Mesenchymal stem cell (in vitro differentiated cells and primary cell): ENCODE measurements around the gene NUP98.
A peak's percentile ranks its signal among the peaks of the same experiment; 100 is the strongest.

Experiments used
- DNase-seq: peaks from one replicate; pipeline ENCODE4 v3.0.0-alpha.2; 2013
- H2AFZ ChIP-seq: one replicate; pipeline ENCODE4 v1.6.1; 2013; ENCODE audit warnings: low read depth, mild to moderate bottlenecking, control low read depth, inconsistent platforms, low read length, moderate library complexity
- H2AK5ac ChIP-seq: 2 replicates; pipeline ENCODE4 v1.6.1; 2013; ENCODE audit warnings: low read length, moderate library complexity, mild to moderate bottlenecking, inconsistent platforms; ENCODE audit not compliant: severe bottlenecking
- H2BK120ac ChIP-seq: one replicate; pipeline ENCODE4 v1.6.1; 2013; ENCODE audit warnings: low read depth, mild to moderate bottlenecking, inconsistent platforms, low read length, moderate library complexity
- H2BK12ac ChIP-seq, 2 experiments: one replicate each; pipeline ENCODE4 v1.6.1; 2013; ENCODE audit warnings: inconsistent platforms in 2 of 2, low read length in 2 of 2, mild to moderate bottlenecking in 2 of 2, moderate library complexity in 2 of 2, control low read depth in 1 of 2
- H2BK15ac ChIP-seq: one replicate; pipeline ENCODE4 v1.6.1; 2013; ENCODE audit warnings: mild to moderate bottlenecking, low read depth, inconsistent platforms; ENCODE audit not compliant: poor library complexity, severe bottlenecking
- H2BK5ac ChIP-seq: 2 replicates; pipeline ENCODE4 v1.6.1; 2013; ENCODE audit warnings: low read depth, mild to moderate bottlenecking, low read length, control low read depth, inconsistent platforms; ENCODE audit not compliant: poor library complexity, severe bottlenecking
- H3K14ac ChIP-seq, 2 experiments: one replicate each; pipeline ENCODE4 v1.6.1; 2013; ENCODE audit warnings: inconsistent platforms in 2 of 2, low read length in 2 of 2, control low read depth in 1 of 2, mild to moderate bottlenecking in 1 of 2, moderate library complexity in 1 of 2
- H3K18ac ChIP-seq, 2 experiments: one replicate each; pipeline ENCODE4 v1.6.1; 2013; ENCODE audit warnings: inconsistent platforms in 2 of 2, low read length in 2 of 2, control low read depth in 1 of 2, low read depth in 1 of 2, mild to moderate bottlenecking in 1 of 2
- H3K23ac ChIP-seq, 2 experiments: one replicate each; pipeline ENCODE4 v1.6.1; 2013; ENCODE audit warnings: inconsistent platforms in 2 of 2, low read length in 2 of 2, mild to moderate bottlenecking in 2 of 2, moderate library complexity in 2 of 2, control low read depth in 1 of 2
- H3K27ac ChIP-seq: 2 replicates; pipeline ENCODE4 v1.5.1; 2013; ENCODE audit warnings: mild to moderate bottlenecking, moderate library complexity, low read length, control low read depth, inconsistent platforms; ENCODE audit not compliant: poor library complexity, severe bottlenecking
- H3K27me3 ChIP-seq, 2 experiments: 2 replicates each; pipeline versions ENCODE4 v1.6.1 to v1.7.0; 2013; ENCODE audit warnings: low read length in 2 of 2, mild to moderate bottlenecking in 2 of 2, moderate library complexity in 2 of 2, control low read depth in 1 of 2, inconsistent platforms in 1 of 2; ENCODE audit not compliant: control insufficient read depth in 1 of 2, insufficient read depth in 1 of 2
- H3K36me3 ChIP-seq, 2 experiments: 2 replicates each; pipeline versions ENCODE4 v1.6.1 to v1.7.0; 2013; ENCODE audit warnings: low read length in 2 of 2, control low read depth in 1 of 2, inconsistent platforms in 1 of 2, low read depth in 1 of 2, mild to moderate bottlenecking in 1 of 2; ENCODE audit not compliant: insufficient read depth in 2 of 2, control insufficient read depth in 1 of 2
- H3K4ac ChIP-seq, 2 experiments: one replicate each; pipeline ENCODE4 v1.6.1; 2013; ENCODE audit warnings: inconsistent platforms in 2 of 2, low read length in 2 of 2, mild to moderate bottlenecking in 2 of 2, moderate library complexity in 2 of 2, control low read depth in 1 of 2, low read depth in 1 of 2
- H3K4me1 ChIP-seq: 2 replicates; pipeline ENCODE4 v1.6.1; 2013; ENCODE audit warnings: low read depth, low read length, control low read depth; ENCODE audit not compliant: control insufficient read depth, insufficient read depth
- H3K4me2 ChIP-seq: 2 replicates; pipeline ENCODE4 v1.6.1; 2013; ENCODE audit warnings: low read length, mild to moderate bottlenecking, inconsistent platforms; ENCODE audit not compliant: poor library complexity, severe bottlenecking
- H3K4me3 ChIP-seq, 2 experiments: 2 replicates each; pipeline versions ENCODE4 v1.5.1 to v1.7.0; 2013; ENCODE audit warnings: low read length in 2 of 2, mild to moderate bottlenecking in 2 of 2, control low read depth in 1 of 2, low read depth in 1 of 2; ENCODE audit not compliant: insufficient read depth in 1 of 2
- H3K79me1 ChIP-seq: replicated peaks from 2 replicates; pipeline ENCODE4 v1.6.1; 2013; ENCODE audit warnings: mild to moderate bottlenecking, control low read depth, low read length, inconsistent platforms; ENCODE audit not compliant: poor library complexity, severe bottlenecking
- H3K9ac ChIP-seq: 2 replicates; pipeline ENCODE4 v1.7.0; 2013; ENCODE audit warnings: mild to moderate bottlenecking, low read length, moderate library complexity
- H3K9me3 ChIP-seq: 2 replicates; pipeline ENCODE4 v1.7.0; 2013; ENCODE audit warnings: mild to moderate bottlenecking, low read length; ENCODE audit not compliant: control insufficient read depth
- H4K8ac ChIP-seq: one replicate; pipeline ENCODE4 v1.6.1; 2013; ENCODE audit warnings: inconsistent platforms, mild to moderate bottlenecking, low read length, moderate library complexity
- H4K91ac ChIP-seq: one replicate; pipeline ENCODE4 v1.6.1; 2013; ENCODE audit warnings: mild to moderate bottlenecking, low read length, inconsistent platforms
- WGBS: methylation state at CpG from one replicate; pipeline ENCODE4 v1.1.7; 2013; ENCODE audit warnings: mixed read lengths; 5-methylcytosine and 5-hydroxymethylcytosine counted together

NUP98 gene

DNA sequence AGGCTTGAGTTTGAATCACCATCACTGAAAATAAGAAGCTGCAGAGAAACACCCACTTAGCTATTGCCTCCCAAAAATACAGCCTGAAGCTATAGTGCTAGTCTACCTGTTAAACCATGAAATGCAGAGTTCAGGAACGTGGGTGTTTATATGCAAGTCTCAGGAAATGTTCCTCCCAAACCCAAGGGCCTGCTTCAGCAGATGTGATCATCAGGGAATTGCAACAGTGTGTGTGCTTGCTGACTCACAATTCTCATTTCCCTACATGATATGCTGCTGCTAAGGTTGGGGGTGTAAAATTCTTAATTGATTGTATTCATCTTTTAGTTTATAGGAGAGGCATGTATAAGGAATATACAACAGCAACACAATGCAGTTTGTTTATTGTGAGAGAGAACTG lies 49.6 kb downstream of the NUP98 start:
- peak overlapping the region in 1 of 2 experiments; percentile 57 for H3K4me3 ChIP-seq
- no peak overlapping the region for H3K27ac ChIP-seq
- H3K23ac ChIP-seq: no peak overlapping the region
- H2AFZ ChIP-seq: no peak overlapping the region
- H2BK15ac ChIP-seq: no peak overlapping the region
- H3K27me3 ChIP-seq: no peaks in the 10 kb centered on the region
- H3K4ac ChIP-seq: no peak overlapping the region
- no peak overlapping the region for H2BK5ac ChIP-seq
- H3K79me1 ChIP-seq: peaks cover 8% of the 10 kb centered on the region
- peaks cover 33 to 72% of the 10 kb centered on the region in 2 experiments for H3K36me3 ChIP-seq
- no peak overlapping the region for H4K8ac ChIP-seq
- no peak overlapping the region for H3K18ac ChIP-seq
- WGBS: 53% methylated on average over 1 of the region's 1 CpG
- H4K91ac ChIP-seq: no peak overlapping the region
- no peak overlapping the region for H3K4me2 ChIP-seq
- H3K14ac ChIP-seq: no peak overlapping the region
- no peaks in the 10 kb centered on the region for H3K9me3 ChIP-seq
- no peak overlapping the region for H2BK12ac ChIP-seq
- H2AK5ac ChIP-seq: no peak overlapping the region
- peak; percentile 75 for DNase-seq
- H3K9ac ChIP-seq: peak overlapping the region; percentile 59
- no peak overlapping the region for H2BK120ac ChIP-seq
- no peaks in the 10 kb centered on the region for H3K4me1 ChIP-seq

DNA sequence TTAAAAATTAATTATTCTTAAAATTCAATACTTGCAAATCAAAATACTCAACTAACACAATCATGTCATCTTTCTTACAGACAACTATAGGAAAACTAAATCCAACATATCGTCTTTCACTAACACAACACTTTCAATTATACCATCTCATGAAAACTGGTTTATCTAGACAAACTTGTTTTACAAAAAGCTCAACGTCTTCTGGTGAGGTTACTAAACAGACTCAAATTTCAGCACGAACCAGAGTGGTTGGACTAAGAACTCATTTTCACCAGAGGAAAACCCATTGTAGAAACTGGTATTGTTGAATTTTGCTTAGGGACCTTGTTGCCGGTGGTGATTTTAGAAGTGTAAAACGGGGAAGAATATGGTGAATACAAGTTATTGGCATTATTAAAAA lies 52.2 kb downstream of the NUP98 start:
- WGBS: 96% methylated on average over 3 of the region's 5 CpGs
- no peak overlapping the region for H2BK12ac ChIP-seq

DNA sequence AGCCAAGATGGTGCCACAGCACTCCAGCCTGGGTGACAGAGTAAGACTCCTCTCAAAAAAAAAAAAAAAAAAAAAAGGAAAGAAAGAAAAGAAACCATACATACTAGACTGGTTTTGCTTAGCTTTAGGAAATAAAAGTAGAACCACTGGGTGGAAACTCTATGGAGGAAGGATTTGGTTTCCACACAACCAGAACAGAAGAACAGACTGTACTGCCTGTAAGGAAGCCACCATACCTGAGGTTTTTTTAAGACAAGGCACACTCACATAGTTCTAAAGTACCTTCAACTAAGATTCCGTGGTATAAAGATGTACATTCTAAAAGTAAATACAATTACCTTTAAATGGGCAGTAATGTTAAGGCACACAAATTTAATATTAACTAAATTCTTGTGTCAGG lies 58.6 kb downstream of the NUP98 start:
- no peak overlapping the region for H2AFZ ChIP-seq
- H3K23ac ChIP-seq: no peak overlapping the region

More for the DNA sequence above, 52.2 kb downstream of the NUP98 start:
- Histone ChIP-seq H2AK5ac (no peak overlapping the region), H3K4me2 (no peak overlapping the region), H3K4me3 (no peak overlapping the region), H3K4me1 (no peaks in the 10 kb centered on the region), H3K9me3 (no peaks in the 10 kb centered on the region), H2AFZ (no peak overlapping the region), H3K23ac (no peak overlapping the region), H2BK15ac (no peak overlapping the region), H3K27ac (no peak overlapping the region), H2BK120ac (no peak overlapping the region), H3K14ac (no peak overlapping the region), H3K9ac (no peak overlapping the region), H3K18ac (no peak overlapping the region), H3K36me3 (peaks cover 28 to 69% of the 10 kb centered on the region in 2 experiments), H2BK5ac (no peak overlapping the region), H4K8ac (no peak overlapping the region), H3K79me1 (peaks cover 12% of the 10 kb centered on the region), H4K91ac (no peak overlapping the region), H3K4ac (no peak overlapping the region), H3K27me3 (no peaks in the 10 kb centered on the region)
- DNase-seq: no peak

DNA sequence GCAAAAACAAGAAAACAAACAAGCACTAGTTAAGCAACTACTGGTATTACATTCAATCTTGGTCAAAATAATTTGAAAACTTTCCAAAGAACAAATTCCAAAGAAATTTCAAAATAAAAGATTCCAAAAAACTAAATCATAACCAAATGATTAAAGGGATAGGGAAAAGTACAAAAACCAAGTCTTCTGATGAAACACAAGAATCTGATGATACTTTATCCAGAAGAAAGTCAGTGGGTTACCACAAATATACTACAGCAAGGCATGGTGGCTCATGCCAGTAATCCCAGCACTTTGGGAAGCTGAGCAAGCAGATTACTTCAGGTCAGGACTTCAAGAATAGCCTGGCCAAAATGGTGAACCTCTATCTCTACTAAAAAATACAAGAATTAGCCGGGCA lies 59.1 kb downstream of the NUP98 start:
- no peak overlapping the region for H3K4me2 ChIP-seq
- no peak overlapping the region for H2AFZ ChIP-seq
- H3K23ac ChIP-seq: no peak overlapping the region
- peak overlapping the region; percentile 17 for H3K9ac ChIP-seq
- no peak overlapping the region for H2BK15ac ChIP-seq
- H3K79me1 ChIP-seq: peaks cover 17% of the 10 kb centered on the region
- no peak overlapping the region for H2BK12ac ChIP-seq
- H3K36me3 ChIP-seq: peaks cover 39 to 73% of the 10 kb centered on the region in 2 experiments
- H2AK5ac ChIP-seq: no peak overlapping the region
- peaks cover 1% of the 10 kb centered on the region for H3K4me1 ChIP-seq
- H3K18ac ChIP-seq: no peak overlapping the region
- WGBS: 100% methylated on average over 1 of the region's 1 CpG
- H2BK120ac ChIP-seq: no peak overlapping the region
- DNase-seq: no peak
- no peak overlapping the region for H4K8ac ChIP-seq
- no peaks in the 10 kb centered on the region for H3K9me3 ChIP-seq
- H3K27ac ChIP-seq: no peak overlapping the region
- H3K14ac ChIP-seq: no peak overlapping the region
- H3K4ac ChIP-seq: no peak overlapping the region
- H4K91ac ChIP-seq: no peak overlapping the region
- no peaks in the 10 kb centered on the region for H3K27me3 ChIP-seq
- no peak overlapping the region for H3K4me3 ChIP-seq
- H2BK5ac ChIP-seq: no peak overlapping the region

More for the DNA sequence above, 58.6 kb downstream of the NUP98 start:
- Histone ChIP-seq H3K79me1 (peaks cover 16% of the 10 kb centered on the region), H3K4me2 (no peak overlapping the region), H3K9me3 (no peaks in the 10 kb centered on the region), H2BK15ac (no peak overlapping the region), H2BK5ac (no peak overlapping the region), H3K9ac (peak overlapping the region; percentile 17), H3K4ac (no peak overlapping the region), H3K27ac (no peak overlapping the region), H3K36me3 (peaks cover 40 to 71% of the 10 kb centered on the region in 2 experiments), H3K4me3 (no peak overlapping the region), H4K91ac (no peak overlapping the region), H4K8ac (no peak overlapping the region), H3K14ac (no peak overlapping the region), H2BK120ac (no peak overlapping the region), H3K27me3 (no peaks in the 10 kb centered on the region), H3K18ac (no peak overlapping the region), H3K4me1 (peaks cover 1% of the 10 kb centered on the region), H2AK5ac (no peak overlapping the region), H2BK12ac (no peak overlapping the region)
- no peak for DNase-seq
- WGBS: no CpG with 5 or more reads among the region's 1 CpG
